GM18519 (cell line): ENCODE results near the gene MIP.
"Not testable (repeated sequence)": the region's sequence is repeated elsewhere in the genome, so short reads cannot be mapped to it uniquely, and the experiment has no call there.

Experiments used
- ATAC-seq: cut with Tn5 transposase; IDR thresholded peaks from one replicate; pipeline ENCODE4 v1.9.1; 2021; ENCODE audit warnings: mild to moderate bottlenecking, moderate library complexity; ENCODE audit not compliant: unreplicated experiment, low FRiP score

MIP gene

GRCh38 chr12:56468216-56469006 is 14.0 kb upstream of the MIP start, which contains the start of gene SPRYD4:
SPRYD4 (plus strand) TSS chr12:56468578; CDS start chr12:56468592, 14 bp downstream.
- peak; percentile 61 for ATAC-seq

GRCh38 chr12:56462565-56462964 is 8.1 kb upstream of the MIP start:
- no peak for ATAC-seq

GRCh38 chr12:56461235-56462159 is 7.0 kb upstream of the MIP start:
- no peak for ATAC-seq

- ATAC-seq: no peak
Measured at GRCh38 chr12:56457817-56458216, 3.4 kb upstream of the MIP start.

GRCh38 chr12:56451147-56451546 is 3.3 kb downstream of the MIP start:
- ATAC-seq: no peak

- ATAC-seq: no peak
Measured at GRCh38 chr12:56450241-56450640, 4.2 kb downstream of the MIP start.

GRCh38 chr12:56449622-56449984 is 4.9 kb downstream of the MIP start:
- ATAC-seq: no peak

GRCh38 chr12:56448860-56449621 is 5.4 kb downstream of the MIP start, which contains the start of gene TIMELESS:
TIMELESS (minus strand) TSS chr12:56449426; CDS start chr12:56434170, 15,256 bp downstream.
- peak; percentile 73 for ATAC-seq

- not testable (repeated sequence) for ATAC-seq
Measured at GRCh38 chr12:56443208-56443607, 11.2 kb downstream of the MIP start.

GRCh38 chr12:56437430-56438176 is 16.9 kb downstream of the MIP start:
- no peak for ATAC-seq

- no peak for ATAC-seq
Measured at GRCh38 chr12:56434828-56435227, 19.6 kb downstream of the MIP start.

- ATAC-seq: no peak
Measured at GRCh38 chr12:56431850-56432249, 22.6 kb downstream of the MIP start.

GRCh38 chr12:56431288-56431687 is 23.2 kb downstream of the MIP start:
- ATAC-seq: no peak

GRCh38 chr12:56425940-56426438 is 28.5 kb downstream of the MIP start:
- ATAC-seq: no peak

- no peak for ATAC-seq
Measured at GRCh38 chr12:56425193-56425592, 29.3 kb downstream of the MIP start.

- ATAC-seq: no peak
Measured at GRCh38 chr12:56420411-56420810, 34.0 kb downstream of the MIP start.

GRCh38 chr12:56417739-56418138 is 36.7 kb downstream of the MIP start:
- no peak for ATAC-seq

GRCh38 chr12:56414401-56414800 is 40.1 kb downstream of the MIP start:
- no peak for ATAC-seq

GRCh38 chr12:56413392-56413791 is 41.1 kb downstream of the MIP start:
- no peak for ATAC-seq
